Hematopoietic multipotent progenitor cell treated with erythropoietin and hydrocortisone succinate and interleukin-3 and kit ligand, for 17 days (in vitro differentiated cells): ENCODE measurements around the gene CRYBG2.
"Not testable (repeated sequence)": the region's sequence is repeated elsewhere in the genome, so short reads cannot be mapped to it uniquely, and the experiment has no call there.

ENCODE experiments used
- DNase-seq: peaks from one replicate; pipeline ENCODE4 v3.0.0-alpha.2; 2015; ENCODE audit warnings: low spot score

CRYBG2 gene, protein sequence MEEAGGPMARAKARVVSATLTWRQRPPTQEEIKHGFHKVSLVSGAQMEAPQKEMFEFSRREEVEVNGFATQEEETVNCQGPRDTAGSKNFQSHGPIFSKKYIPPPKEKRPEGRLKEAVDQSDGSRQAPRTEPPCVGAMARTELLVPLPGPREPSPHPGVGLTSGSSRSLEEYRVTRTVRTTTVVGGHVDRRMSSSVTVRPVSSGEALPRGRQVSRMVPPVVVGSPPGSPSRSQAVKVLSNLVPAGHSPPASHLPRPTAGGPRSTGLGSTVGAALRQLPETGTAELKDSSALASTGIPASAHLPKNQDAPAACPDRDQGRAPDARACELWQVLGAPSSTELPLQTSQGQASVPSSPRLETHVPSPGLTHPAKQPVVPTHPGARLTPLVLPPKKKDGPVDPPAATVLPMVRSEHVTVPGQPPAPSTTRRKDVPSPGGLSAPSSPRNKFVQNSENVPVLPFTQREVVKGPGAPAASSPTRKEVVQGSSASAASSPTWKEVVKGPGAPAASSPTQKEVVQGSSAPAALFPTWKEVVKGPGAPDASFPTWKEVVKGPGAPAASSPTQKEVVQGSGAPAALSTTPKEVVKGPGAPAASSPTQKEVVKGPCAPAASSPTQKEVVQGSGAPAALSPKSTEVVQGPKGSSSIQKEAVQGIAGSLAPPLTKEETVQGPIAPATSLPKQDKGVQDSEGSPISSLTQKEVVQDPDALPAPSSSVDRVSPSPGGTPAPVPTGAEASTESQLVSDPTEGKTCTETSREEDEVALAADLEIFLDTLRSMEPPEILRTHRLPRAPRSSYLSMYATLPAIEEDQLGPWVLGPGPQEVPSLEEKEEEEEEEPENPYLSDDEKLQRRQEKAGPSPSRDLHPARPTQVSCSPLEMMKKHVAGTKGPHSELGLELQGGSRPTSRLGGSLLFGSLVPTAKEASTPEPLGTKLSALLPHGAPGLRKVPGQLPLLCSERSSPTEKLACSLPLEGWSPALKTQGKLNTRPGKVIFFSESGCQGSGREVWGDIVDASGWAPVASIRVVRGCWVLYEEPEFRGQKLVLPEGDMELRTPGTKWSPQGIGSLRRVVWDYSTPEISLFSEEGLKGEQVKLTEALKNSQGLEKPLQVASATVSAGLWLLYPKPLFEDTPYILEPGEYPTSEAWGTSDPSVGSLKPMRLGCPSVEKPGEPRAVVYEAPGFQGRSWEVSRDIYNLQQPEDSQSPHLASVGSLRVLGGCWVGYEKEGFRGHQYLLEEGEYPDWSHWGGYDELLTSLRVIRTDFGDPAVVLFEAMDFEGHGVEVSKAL (N-terminal part only)

GRCh38 chr1:26353976-26354820 is at the start of gene CRYBG2:
Gene CRYBG2 (minus strand): TSS chr1:26354130. CDS start chr1:26346657, 7,473 bp downstream.
- no peak for DNase-seq

- no peak for DNase-seq
Measured at GRCh38 chr1:26403656-26404055, 49.7 kb upstream of the CRYBG2 start.

GRCh38 chr1:26401891-26402290 is 48.0 kb upstream of the CRYBG2 start:
- no peak for DNase-seq

DNA sequence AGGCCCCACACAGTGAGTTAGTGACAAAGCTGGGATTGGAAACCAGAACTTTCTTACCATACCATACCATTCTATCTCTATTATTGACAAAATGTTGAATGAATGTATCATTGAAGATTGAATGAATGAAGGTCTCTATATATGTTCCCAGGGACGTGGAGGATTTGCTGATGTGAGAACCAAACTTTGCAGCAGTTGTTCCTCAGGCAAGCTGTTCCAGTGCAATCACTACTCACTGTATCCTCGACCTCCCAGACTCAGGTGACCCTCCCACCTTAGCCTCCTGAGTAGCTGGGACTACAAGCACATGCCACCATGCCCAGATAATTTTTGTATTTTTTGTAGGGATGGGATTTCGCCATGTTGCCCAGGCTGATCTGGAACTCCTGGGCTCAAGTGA is 45.1 kb upstream of the CRYBG2 start:
- DNase-seq, result no peak

DNA sequence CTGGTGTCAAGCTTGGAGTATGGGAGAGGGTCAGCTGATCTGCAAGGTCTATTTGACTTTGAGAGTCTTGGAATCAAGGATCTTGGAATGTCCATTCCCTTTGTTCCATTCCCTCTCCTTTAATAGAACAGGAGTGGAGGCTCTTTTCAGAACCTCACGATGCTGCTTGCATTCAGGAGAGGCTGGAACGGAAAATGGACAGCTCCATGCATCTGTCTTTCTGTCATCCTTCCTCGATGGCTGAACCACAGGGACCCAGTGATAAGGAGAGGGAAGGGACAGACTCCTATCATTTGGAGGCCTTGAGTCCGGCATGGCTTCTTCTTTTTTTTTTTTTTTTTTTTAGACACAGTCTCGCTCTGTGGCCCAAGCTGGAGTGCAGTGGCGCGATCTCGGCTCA is 41.8 kb upstream of the CRYBG2 start:
- no peak for DNase-seq

DNA sequence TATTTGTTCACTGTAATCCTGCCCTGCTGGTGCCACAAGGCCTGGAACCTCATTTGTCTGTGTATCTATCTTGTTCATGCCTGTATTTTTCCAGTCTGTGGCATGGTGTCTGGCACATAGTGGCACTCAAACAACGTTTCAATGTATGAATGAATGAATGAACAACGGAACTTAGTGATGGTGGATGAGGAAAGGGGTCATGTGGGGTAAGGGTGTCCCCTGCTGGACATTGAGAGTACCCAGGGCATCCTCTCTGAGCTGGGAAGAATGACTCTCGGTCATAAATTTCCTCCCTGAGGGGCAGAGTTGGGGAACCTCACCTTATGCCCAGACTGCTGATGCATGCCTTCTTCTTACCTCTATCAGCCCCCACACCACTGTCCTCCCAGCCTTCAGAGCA is 37.5 kb upstream of the CRYBG2 start:
- peak; percentile 60 for DNase-seq

- no peak for DNase-seq
Measured at GRCh38 chr1:26389604-26390247, 35.8 kb upstream of the CRYBG2 start.

DNA sequence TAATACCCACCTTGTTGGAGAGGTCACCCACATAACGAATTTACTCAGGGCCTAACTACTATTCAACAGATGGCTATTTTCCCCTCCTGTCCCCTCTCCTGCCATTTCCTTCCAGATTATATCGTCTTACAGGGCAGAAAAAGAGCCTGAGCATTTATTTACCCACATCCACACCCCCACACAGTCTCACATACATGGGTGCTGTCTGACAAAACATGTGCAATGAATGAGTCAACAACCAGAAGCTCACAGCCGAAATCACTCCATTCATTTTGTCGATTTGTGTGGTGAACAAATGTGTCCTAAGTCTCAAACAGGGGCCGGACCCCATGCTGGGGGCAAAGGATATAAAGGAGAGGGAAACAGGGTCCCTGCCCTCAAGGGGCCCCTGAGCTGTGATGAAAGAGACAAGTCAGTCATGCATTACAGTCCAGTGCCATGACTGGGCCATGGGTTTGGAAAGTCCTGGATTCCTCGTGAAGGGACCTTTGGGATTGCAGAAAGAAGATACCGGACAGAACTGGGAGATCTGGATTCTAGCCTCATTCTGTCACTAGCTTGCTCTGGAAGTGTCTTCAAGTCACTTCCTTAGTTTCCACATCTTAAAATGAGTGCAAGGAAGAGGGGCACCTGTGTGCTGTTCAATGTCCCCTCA is 35.0 kb upstream of the CRYBG2 start:
- DNase-seq, result no peak

- DNase-seq, result no peak
Measured at GRCh38 chr1:26387447-26387846, 33.5 kb upstream of the CRYBG2 start.

DNA sequence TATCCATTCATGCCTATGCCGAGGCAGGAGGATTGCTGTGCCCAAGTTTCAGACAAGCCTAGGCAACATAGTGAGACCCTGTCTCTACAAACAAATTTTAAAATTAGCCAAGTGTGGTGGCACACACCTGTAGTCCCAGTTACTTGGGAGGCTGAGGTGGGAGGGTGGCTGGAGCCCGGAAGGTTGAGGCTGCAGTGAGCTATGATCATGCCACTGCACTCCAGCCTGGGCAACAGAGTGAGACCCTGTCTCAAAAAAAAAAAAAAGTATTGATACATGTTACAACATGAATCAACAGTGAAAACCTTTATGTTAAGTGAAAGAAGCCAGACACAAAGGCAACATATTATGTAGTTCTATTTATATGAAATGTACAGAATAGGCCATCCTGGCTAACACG is 31.1 kb upstream of the CRYBG2 start:
- not testable (repeated sequence) for DNase-seq

DNA sequence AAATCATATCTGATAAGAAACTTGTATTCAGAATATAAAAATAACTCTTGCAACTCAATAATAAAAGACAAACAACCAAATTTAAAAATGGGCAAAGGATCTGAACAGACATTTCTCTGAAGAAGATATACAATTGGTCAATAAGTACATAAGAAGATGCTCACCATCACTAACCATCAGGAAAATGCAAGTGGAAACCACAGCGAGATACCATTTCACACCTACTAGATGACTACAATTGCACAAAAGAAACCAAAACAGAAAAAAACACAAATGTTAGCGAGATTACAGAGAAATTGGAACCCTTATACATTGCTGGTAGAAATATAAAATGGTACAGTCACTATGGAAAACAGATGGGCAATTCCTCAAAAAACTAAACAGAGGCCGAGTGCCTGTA is 30.1 kb upstream of the CRYBG2 start:
- DNase-seq, result no peak

- DNase-seq, result no peak
Measured at GRCh38 chr1:26378879-26379251, 24.9 kb upstream of the CRYBG2 start.

- DNase-seq, result peak; percentile 89
Measured at GRCh38 chr1:26378088-26378878, 24.4 kb upstream of the CRYBG2 start.

DNA sequence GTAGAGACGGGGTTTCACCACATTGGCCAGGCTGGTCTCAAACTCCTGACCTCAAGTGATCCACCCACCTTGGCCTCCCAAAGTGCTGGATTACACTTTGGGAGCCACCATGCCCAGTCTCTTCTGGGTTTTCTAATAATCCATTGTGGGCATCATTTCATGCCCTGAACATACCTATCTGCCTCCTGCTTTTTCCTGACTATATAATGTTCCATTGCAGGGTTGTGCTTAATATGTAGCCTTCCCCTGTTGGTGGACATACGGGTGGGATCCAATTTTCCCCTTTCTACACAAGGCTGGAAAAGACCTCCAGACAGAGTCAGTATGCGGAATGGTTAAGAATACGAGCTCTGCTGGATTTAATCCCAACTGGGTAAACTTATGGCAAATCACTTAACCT is 22.1 kb upstream of the CRYBG2 start:
- no peak for DNase-seq

GRCh38 chr1:26375081-26375480 is 21.2 kb upstream of the CRYBG2 start:
- no peak for DNase-seq

GRCh38 chr1:26374361-26374760 is 20.4 kb upstream of the CRYBG2 start:
- not testable (repeated sequence) for DNase-seq

GRCh38 chr1:26373789-26374188 is 19.9 kb upstream of the CRYBG2 start:
- DNase-seq, result no peak

DNA sequence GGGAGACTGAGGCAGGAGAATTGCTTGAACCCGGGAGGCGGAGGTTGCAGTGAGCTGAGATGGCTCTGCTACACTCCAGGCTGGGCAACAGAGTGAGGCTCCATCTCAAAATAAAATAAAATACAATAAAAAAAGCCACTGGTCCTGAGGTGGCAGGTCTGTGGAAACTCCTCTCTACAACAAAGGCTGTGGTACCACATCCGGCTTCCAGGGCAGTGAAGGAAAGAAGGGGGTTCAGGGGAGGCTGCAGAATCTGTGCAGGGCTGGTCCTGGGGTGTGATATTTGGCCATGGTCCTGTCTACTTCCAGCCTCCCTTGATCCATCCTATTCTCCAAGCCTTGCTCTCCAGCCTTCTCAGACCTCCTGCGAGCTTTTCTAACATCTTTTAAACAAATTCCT is 19.4 kb upstream of the CRYBG2 start:
- no peak for DNase-seq

DNA sequence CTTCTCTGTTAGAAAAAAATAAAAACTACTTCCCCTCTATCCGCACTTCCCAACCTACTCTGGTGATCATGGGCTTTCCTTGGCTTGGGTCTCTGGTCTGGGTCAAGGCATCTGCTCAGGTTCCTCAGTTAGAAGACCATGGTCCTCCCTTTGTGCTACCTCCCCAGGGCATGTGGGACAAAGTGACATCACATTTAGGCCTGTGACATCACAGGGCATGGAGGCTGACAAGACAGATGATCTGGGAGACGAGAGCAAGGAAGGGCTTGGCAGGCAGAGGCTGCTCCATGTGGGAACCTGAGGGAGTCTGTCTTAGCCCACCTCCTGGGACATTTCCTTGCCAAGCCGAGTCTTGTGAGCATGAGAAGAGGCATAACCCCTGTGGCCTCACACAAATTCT is 18.7 kb upstream of the CRYBG2 start, which contains the start of gene ZNF683:
ZNF683 (minus strand) TSS at position 140 of the 400 bp plus-strand sequence. CDS start 4,179 bp downstream, outside the sequence.
- not testable (repeated sequence) for DNase-seq
